ENCODE measurements around the gene CCNY.
A peak's percentile ranks its signal among the peaks of the same experiment; 100 is the strongest.

Gene CCNY

DNA sequence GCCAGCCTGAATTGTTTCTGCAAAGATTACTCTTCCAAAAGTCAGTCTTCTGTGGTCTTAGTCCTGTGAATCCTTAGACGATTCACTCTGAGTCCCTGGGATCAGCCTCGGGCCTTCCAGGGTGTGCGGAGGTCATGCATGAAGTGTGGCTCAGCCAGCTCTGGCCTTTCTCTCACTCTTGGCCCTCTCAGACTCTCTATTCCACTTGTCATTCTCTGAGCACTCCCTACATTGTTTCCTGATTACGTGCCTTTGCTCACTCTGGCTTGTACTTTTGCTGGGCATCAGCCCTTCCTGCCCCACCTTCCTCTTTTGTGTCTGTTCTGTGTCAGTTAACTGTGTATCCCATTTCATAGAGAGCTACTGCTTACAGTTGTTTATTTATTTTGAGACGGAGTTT lies 36.0 kb downstream of the CCNY start:
- Histone ChIP-seq H3K36me3 (no peaks in the 10 kb centered on the region), H3K27me3 (ENCODE audit: insufficient read depth, low read depth, severe bottlenecking) (no peaks in the 10 kb centered on the region), H3K27ac (peak overlapping the region; percentile 44), H3K9me3 (ENCODE audit: severe bottlenecking) (no peaks in the 10 kb centered on the region), H3K4me3 (ENCODE audit: low read depth, low read length) (no peak overlapping the region)
- TF ChIP-seq, protein P1, sequence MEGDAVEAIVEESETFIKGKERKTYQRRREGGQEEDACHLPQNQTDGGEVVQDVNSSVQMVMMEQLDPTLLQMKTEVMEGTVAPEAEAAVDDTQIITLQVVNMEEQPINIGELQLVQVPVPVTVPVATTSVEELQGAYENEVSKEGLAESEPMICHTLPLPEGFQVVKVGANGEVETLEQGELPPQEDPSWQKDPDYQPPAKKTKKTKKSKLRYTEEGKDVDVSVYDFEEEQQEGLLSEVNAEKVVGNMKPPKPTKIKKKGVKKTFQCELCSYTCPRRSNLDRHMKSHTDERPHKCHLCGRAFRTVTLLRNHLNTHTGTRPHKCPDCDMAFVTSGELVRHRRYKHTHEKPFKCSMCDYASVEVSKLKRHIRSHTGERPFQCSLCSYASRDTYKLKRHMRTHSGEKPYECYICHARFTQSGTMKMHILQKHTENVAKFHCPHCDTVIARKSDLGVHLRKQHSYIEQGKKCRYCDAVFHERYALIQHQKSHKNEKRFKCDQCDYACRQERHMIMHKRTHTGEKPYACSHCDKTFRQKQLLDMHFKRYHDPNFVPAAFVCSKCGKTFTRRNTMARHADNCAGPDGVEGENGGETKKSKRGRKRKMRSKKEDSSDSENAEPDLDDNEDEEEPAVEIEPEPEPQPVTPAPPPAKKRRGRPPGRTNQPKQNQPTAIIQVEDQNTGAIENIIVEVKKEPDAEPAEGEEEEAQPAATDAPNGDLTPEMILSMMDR (IDR thresholded peaks at IDR 0.05; ENCODE audit: low read depth, low read length): no peak
- DNase-seq: no peak

DNA sequence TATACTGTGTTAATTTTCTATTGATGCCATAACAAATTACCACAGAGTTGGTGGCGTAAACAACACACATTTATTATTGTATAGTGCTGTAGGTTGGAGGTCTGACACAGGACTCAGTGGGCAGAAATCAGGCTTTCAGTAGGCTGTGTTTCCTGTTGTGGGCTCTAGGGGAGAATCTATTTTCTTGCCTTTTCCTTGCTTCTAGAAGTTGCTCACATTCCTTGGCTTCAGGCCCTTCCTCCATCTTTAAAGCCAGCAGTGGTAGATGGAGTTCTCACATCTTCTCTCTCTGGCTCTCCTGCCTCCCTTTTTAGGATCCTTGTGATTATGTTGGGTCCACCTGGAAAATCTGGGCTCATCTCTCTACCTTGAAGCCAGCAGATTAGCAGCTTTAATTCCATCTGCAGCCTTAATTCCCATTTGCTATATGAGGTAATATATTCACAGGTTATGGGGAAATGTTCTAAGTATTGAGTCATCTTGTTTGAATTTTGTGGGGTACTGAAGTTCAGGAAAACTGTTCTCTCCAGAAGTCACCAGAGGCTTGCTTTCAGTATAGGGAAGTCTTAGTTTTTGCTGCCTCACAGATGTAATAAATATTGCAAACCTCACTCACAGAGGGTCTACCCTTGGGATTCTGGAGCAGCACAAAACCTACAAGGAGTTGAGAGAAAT lies 38.9 kb downstream of the CCNY start:
- Histone ChIP-seq H3K9me3 (ENCODE audit: severe bottlenecking) (no peaks in the 10 kb centered on the region), H3K27me3 (ENCODE audit: insufficient read depth, low read depth, severe bottlenecking) (no peaks in the 10 kb centered on the region), H3K4me3 (ENCODE audit: low read depth, low read length) (no peak overlapping the region), H3K36me3 (no peaks in the 10 kb centered on the region), H3K27ac (no peak overlapping the region)
- TF ChIP-seq, protein P1 (IDR thresholded peaks at IDR 0.05; ENCODE audit: low read depth, low read length): no peak
- DNase-seq: peak; percentile 12

DNA sequence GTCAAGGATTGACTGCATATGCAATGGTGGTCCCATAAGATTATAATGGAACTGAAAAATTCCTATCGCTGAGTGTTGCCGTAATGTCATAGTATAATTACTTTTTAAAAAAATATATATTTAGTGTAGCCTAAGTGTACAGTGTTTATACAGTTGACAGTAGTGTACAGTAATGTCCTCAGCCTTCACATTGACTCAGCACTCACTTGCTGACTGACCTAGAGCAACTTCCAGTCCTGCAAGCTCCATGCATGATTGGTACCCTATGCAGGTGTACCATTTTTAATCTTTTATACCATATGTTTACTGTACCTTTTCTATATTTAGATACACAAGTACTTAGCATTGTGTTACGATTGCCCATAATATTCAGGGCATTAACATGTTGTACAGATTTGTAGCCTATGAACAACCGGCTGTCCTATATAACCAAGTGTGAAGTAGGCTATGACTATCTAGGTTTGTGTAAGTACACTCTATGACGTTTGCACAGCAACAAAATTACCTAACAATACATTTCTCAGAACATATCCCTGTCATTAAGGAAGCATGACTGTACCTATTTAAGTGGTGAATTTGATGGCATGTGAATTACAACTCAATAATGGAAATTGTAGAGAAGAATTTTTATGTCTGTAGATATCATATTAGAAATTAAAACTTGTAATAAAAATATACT lies 40.9 kb downstream of the CCNY start:
- H3K9me3 ChIP-seq (ENCODE audit: severe bottlenecking): no peaks in the 10 kb centered on the region
- H3K36me3 ChIP-seq: no peaks in the 10 kb centered on the region
- TF ChIP-seq, protein P1 (IDR thresholded peaks at IDR 0.05; ENCODE audit: low read depth, low read length): no peak
- no peak for DNase-seq
- no peaks in the 10 kb centered on the region for H3K27me3 ChIP-seq (ENCODE audit: insufficient read depth, low read depth, severe bottlenecking)
- H3K27ac ChIP-seq: no peak overlapping the region
- H3K4me3 ChIP-seq (ENCODE audit: low read depth, low read length): no peak overlapping the region

DNA sequence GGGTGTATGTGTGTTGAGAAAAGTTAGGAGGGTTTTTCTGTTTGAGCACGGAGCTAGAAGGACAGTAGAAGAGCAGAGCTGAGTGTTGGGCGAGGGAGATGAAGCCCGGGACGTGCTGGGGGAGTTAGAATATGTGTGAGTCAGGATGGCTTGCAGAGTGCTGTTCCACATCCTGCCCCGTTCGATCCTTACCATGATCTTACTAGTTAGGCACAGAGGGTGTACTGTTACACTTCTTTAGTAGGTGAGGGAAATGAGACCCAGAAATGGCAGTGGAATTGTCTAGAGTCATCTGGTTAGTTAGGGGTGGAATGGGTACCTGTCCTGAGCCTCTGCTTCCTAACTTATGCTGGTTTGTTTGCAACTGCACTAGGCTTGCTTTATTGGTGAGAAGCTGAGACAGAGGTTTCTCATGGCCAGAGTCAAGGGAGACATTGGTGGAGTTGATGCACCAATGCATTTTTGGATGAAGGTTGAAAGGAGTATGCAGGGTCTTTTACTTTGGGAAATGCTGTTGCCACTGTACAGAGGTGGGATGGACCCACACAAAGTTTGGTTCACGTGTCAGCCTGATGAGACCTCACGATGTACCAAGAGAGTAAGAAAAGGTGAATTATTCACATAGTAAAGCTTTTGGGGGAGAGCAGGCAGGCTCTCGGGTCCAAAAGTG lies 42.4 kb downstream of the CCNY start:
- Histone ChIP-seq H3K9me3 (ENCODE audit: severe bottlenecking) (no peaks in the 10 kb centered on the region), H3K4me3 (ENCODE audit: low read depth, low read length) (no peak overlapping the region), H3K36me3 (no peaks in the 10 kb centered on the region), H3K27ac (no peak overlapping the region), H3K27me3 (ENCODE audit: insufficient read depth, low read depth, severe bottlenecking) (no peaks in the 10 kb centered on the region)
- DNase-seq: no peak
- TF ChIP-seq, protein P1 (IDR thresholded peaks at IDR 0.05; ENCODE audit: low read depth, low read length): no peak

DNA sequence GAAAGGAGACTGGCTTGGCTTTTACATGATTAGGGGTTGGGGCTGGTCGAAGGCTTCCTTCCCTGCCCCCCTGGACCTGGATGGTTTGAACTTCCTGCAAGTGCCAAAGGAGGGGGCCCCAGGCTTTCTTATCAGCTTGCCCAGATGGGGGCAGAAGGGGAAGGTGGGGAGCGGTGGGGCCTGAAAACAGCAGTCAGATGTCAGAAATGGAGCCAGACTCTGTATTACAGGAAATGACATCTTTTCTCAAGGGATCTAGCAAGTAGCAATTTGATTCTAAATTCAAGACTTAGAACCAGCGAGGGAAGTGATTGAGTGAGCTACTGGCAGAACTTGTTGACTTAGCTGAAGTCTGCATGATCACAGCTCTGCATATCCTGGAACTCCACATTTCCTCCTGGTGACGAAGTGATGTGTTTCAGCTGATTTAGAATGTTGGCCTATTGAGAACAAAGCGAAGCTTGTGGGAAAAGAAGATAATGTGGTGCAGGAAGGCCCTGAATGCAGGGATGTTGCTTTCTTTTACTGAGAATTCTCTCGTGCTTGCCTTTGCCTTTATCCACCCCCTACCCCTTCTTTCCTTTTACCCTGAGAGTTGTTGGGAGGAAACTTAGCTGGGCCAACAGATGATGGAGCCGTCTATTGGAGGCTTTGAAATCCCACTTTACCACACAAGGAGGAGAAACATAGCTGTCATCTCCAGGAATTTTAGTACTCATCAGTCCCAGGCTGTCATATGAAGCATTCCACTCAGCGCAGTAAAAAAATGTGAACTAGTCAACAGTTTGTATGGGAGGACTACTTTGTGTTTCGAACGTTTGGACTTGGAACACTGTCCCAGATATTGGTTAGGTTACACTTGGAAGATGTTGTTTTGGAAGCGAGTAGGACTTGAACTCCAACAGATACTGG lies 43.2 kb downstream of the CCNY start:
- no peaks in the 10 kb centered on the region for H3K9me3 ChIP-seq (ENCODE audit: severe bottlenecking)
- no peak overlapping the region for H3K4me3 ChIP-seq (ENCODE audit: low read depth, low read length)
- no peaks in the 10 kb centered on the region for H3K36me3 ChIP-seq
- DNase-seq: peak; percentile 18
- no peak overlapping the region for H3K27ac ChIP-seq
- H3K27me3 ChIP-seq (ENCODE audit: insufficient read depth, low read depth, severe bottlenecking): no peaks in the 10 kb centered on the region
- TF ChIP-seq, protein P1 (IDR thresholded peaks at IDR 0.05; ENCODE audit: low read depth, low read length): no peak
